ENCODE measurements around the gene CCDC88C.

DNA sequence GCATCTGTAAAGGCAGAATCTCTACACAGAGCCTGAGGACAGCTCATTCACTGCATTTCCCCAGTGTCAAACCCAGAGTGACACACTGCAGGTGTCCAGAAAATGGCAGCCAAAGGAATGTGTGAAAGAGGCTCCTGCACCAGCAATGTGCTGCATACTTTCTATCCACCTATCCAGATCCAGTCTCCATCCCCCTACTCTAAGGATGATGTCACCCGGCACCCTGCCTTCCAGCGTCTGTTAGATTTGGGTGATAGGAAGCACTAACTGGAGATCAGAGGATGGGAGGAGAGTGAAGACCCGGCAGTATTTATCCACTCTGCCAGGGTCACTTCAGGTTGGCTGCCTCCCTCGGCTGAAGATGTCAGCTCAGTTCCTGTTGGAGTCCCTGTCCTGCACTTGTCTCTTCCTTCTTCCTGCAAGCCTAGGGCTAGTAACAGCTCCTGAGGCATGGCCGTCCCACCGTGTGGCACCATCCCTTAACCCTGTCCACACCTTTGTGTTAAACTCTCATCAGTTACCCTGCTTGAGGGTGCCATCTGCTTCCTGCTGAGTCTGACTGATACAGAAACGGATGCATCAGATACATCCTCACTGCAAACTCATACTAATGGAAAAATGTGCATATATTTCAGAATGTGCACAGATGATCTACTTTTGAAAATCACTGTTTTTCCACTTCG lies 160.2 kb downstream of the CCDC88C start:
- TF ChIP-seq, protein P1, sequence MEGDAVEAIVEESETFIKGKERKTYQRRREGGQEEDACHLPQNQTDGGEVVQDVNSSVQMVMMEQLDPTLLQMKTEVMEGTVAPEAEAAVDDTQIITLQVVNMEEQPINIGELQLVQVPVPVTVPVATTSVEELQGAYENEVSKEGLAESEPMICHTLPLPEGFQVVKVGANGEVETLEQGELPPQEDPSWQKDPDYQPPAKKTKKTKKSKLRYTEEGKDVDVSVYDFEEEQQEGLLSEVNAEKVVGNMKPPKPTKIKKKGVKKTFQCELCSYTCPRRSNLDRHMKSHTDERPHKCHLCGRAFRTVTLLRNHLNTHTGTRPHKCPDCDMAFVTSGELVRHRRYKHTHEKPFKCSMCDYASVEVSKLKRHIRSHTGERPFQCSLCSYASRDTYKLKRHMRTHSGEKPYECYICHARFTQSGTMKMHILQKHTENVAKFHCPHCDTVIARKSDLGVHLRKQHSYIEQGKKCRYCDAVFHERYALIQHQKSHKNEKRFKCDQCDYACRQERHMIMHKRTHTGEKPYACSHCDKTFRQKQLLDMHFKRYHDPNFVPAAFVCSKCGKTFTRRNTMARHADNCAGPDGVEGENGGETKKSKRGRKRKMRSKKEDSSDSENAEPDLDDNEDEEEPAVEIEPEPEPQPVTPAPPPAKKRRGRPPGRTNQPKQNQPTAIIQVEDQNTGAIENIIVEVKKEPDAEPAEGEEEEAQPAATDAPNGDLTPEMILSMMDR (IDR thresholded peaks at IDR 0.05): no peak
- no peak for TF ChIP-seq POLR2A (IDR thresholded peaks at IDR 0.05)
